Activated CD4-positive, alpha-beta memory T cell treated with anti-CD3 and anti-CD28 coated beads, Interleukin-2, amount 10 ng/mL, durations not matched to agents 7 days and 5 days (primary cell): ENCODE measurements around the gene SCD5. TPM values are rescaled to one million over a fixed set of nuclear protein-coding genes. Genes with fewer than 3 reads are reported as not detected.

ENCODE experiments used
- CTCF ChIA-PET: fragments of 350-600 bp; sonication (Branson Sonifier 250); formaldehyde crosslinking; loops from one replicate; lab custom pipeline; 2021; ENCODE audit warnings: antibody characterized with exemption, inconsistent platforms; lab: Charles Lee
- POLR2A ChIA-PET: fragments of 350-600 bp; sonication (Branson Sonifier 250); formaldehyde crosslinking; loops from one replicate; lab custom pipeline; 2021; ENCODE audit warnings: antibody characterized with exemption; lab: Charles Lee
- DNase-seq: peaks from one replicate; pipeline ENCODE4 v3.0.0-alpha.2; 2020
- H3K27ac Mint-ChIP-seq: one replicate; pipeline ENCODE4 v1.8.0; 2021; ENCODE audit warnings: mild to moderate bottlenecking, mixed read lengths
- H3K27me3 Mint-ChIP-seq: one replicate; pipeline ENCODE4 v1.8.0; 2021; ENCODE audit warnings: mixed read lengths
- H3K36me3 Mint-ChIP-seq: one replicate; pipeline ENCODE4 v1.8.0; 2021; ENCODE audit warnings: low read depth, mixed read lengths
- H3K4me1 Mint-ChIP-seq: one replicate; pipeline ENCODE4 v1.8.0; 2021; ENCODE audit warnings: mixed read lengths
- H3K4me3 Mint-ChIP-seq: one replicate; pipeline ENCODE4 v1.8.0; 2021; ENCODE audit warnings: mild to moderate bottlenecking, mixed read lengths
- H3K9me3 Mint-ChIP-seq: one replicate; pipeline ENCODE4 v1.8.0; 2021; ENCODE audit warnings: mixed read lengths
- total RNA-seq, 2 experiments: library from RNA; stranded (reverse); gene quantifications; one replicate each; pipeline ENCODE4 v1.2.3, GENCODE V29; 2021

SCD5 gene
- total RNA-seq, 2 experiments from 2014 or later = 0.20 to 0.45 TPM

GRCh38 chr4:82704156-82704555, 94.4 kb downstream of the SCD5 start:
- Mint-ChIP-seq H3K27me3 (peaks cover 16% of the 10 kb centered on the region), H3K4me3 (no peak overlapping the region), H3K9me3 (no peaks in the 10 kb centered on the region), H3K4me1 (no peaks in the 10 kb centered on the region), H3K36me3 (no peaks in the 10 kb centered on the region), H3K27ac (no peak overlapping the region)
- ChIA-PET CTCF (no interaction called here), POLR2A (no interaction called here)
- DNase-seq = no peak

- Mint-ChIP-seq H3K4me1 (no peaks in the 10 kb centered on the region), H3K27me3 (peaks cover 9% of the 10 kb centered on the region), H3K9me3 (no peaks in the 10 kb centered on the region), H3K27ac (no peak overlapping the region), H3K4me3 (no peak overlapping the region), H3K36me3 (no peaks in the 10 kb centered on the region)
- CTCF ChIA-PET = no interaction called here
- POLR2A ChIA-PET = no interaction called here
- DNase-seq = no peak
Measured at GRCh38 chr4:82698412-82698811, 100.2 kb downstream of the SCD5 start.

- H3K4me3 Mint-ChIP-seq = no peak overlapping the region
- H3K9me3 Mint-ChIP-seq = no peaks in the 10 kb centered on the region
- H3K4me1 Mint-ChIP-seq = no peaks in the 10 kb centered on the region
- H3K36me3 Mint-ChIP-seq = no peaks in the 10 kb centered on the region
- H3K27ac Mint-ChIP-seq = no peak overlapping the region
- peaks cover 6% of the 10 kb centered on the region for H3K27me3 Mint-ChIP-seq
- DNase-seq = no peak
- CTCF ChIA-PET = no interaction called here
- POLR2A ChIA-PET = no interaction called here
Measured at GRCh38 chr4:82697561-82697960, 101.0 kb downstream of the SCD5 start.

GRCh38 chr4:82696117-82696860, 102.3 kb downstream of the SCD5 start:
- DNase-seq = no peak
- ChIA-PET POLR2A (no interaction called here), CTCF (no interaction called here)
- Mint-ChIP-seq H3K36me3 (no peaks in the 10 kb centered on the region), H3K4me1 (no peaks in the 10 kb centered on the region), H3K9me3 (no peaks in the 10 kb centered on the region), H3K27ac (no peak overlapping the region), H3K27me3 (peaks cover 4% of the 10 kb centered on the region), H3K4me3 (no peak overlapping the region)

- CTCF ChIA-PET = no interaction called here
- no peaks in the 10 kb centered on the region for H3K36me3 Mint-ChIP-seq
- POLR2A ChIA-PET = no interaction called here
- no peak for DNase-seq
- peaks cover 3% of the 10 kb centered on the region for H3K27me3 Mint-ChIP-seq
- H3K4me3 Mint-ChIP-seq = no peak overlapping the region
- no peaks in the 10 kb centered on the region for H3K4me1 Mint-ChIP-seq
- H3K27ac Mint-ChIP-seq = no peak overlapping the region
- H3K9me3 Mint-ChIP-seq = no peaks in the 10 kb centered on the region
Measured at GRCh38 chr4:82694892-82695291, 103.7 kb downstream of the SCD5 start.

- no peaks in the 10 kb centered on the region for H3K36me3 Mint-ChIP-seq
- POLR2A ChIA-PET = no interaction called here
Measured at GRCh38 chr4:82694046-82694445, 104.5 kb downstream of the SCD5 start.

GRCh38 chr4:82692101-82692780, 106.4 kb downstream of the SCD5 start:
- DNase-seq = no peak
- no peak overlapping the region for H3K27ac Mint-ChIP-seq
- ChIA-PET POLR2A (no interaction called here), CTCF (no interaction called here)
- no peak overlapping the region for H3K4me3 Mint-ChIP-seq
- H3K9me3 Mint-ChIP-seq = no peaks in the 10 kb centered on the region
- H3K4me1 Mint-ChIP-seq = no peaks in the 10 kb centered on the region
- peaks cover 20% of the 10 kb centered on the region for H3K27me3 Mint-ChIP-seq
- no peaks in the 10 kb centered on the region for H3K36me3 Mint-ChIP-seq

More at GRCh38 chr4:82694046-82694445, 104.5 kb downstream of the SCD5 start:
- H3K4me3 Mint-ChIP-seq = no peak overlapping the region
- H3K27me3 Mint-ChIP-seq = peaks cover 6% of the 10 kb centered on the region
- no peaks in the 10 kb centered on the region for H3K4me1 Mint-ChIP-seq
- CTCF ChIA-PET = interaction anchor here (0.6 kb wide), 1 partner anchor 29 kb away, joined by 3 read pairs; no protein-coding TSS in a partner anchor
- H3K9me3 Mint-ChIP-seq = no peaks in the 10 kb centered on the region
- H3K27ac Mint-ChIP-seq = no peak overlapping the region
- no peak for DNase-seq

- H3K4me3 Mint-ChIP-seq = no peak overlapping the region
- no peaks in the 10 kb centered on the region for H3K4me1 Mint-ChIP-seq
- H3K9me3 Mint-ChIP-seq = no peaks in the 10 kb centered on the region
- DNase-seq = no peak
- H3K27ac Mint-ChIP-seq = no peak overlapping the region
- ChIA-PET POLR2A (no interaction called here), CTCF (interaction anchor here (1.6 kb wide), 1 partner anchor 47 kb away, joined by 4 read pairs; no protein-coding TSS in a partner anchor)
- H3K36me3 Mint-ChIP-seq = no peaks in the 10 kb centered on the region
- peaks cover 20% of the 10 kb centered on the region for H3K27me3 Mint-ChIP-seq
Measured at GRCh38 chr4:82691431-82691830, 107.2 kb downstream of the SCD5 start.

GRCh38 chr4:82688091-82688795, 110.4 kb downstream of the SCD5 start:
- H3K36me3 Mint-ChIP-seq = no peaks in the 10 kb centered on the region
- peaks cover 23% of the 10 kb centered on the region for H3K27me3 Mint-ChIP-seq
- CTCF ChIA-PET = no interaction called here
- POLR2A ChIA-PET = no interaction called here
- no peaks in the 10 kb centered on the region for H3K9me3 Mint-ChIP-seq
- no peak overlapping the region for H3K27ac Mint-ChIP-seq
- H3K4me3 Mint-ChIP-seq = no peak overlapping the region
- DNase-seq = no peak
- no peaks in the 10 kb centered on the region for H3K4me1 Mint-ChIP-seq

GRCh38 chr4:82687531-82687930, 111.1 kb downstream of the SCD5 start:
- H3K27me3 Mint-ChIP-seq = peaks cover 23% of the 10 kb centered on the region
- ChIA-PET CTCF (no interaction called here), POLR2A (no interaction called here)
- H3K9me3 Mint-ChIP-seq = no peaks in the 10 kb centered on the region
- H3K4me3 Mint-ChIP-seq = no peak overlapping the region
- no peak overlapping the region for H3K27ac Mint-ChIP-seq
- no peaks in the 10 kb centered on the region for H3K4me1 Mint-ChIP-seq
- DNase-seq = no peak
- H3K36me3 Mint-ChIP-seq = no peaks in the 10 kb centered on the region

GRCh38 chr4:82681754-82682153, 116.8 kb downstream of the SCD5 start:
- Mint-ChIP-seq H3K9me3 (no peaks in the 10 kb centered on the region), H3K4me3 (no peak overlapping the region), H3K27ac (no peak overlapping the region), H3K4me1 (no peaks in the 10 kb centered on the region), H3K27me3 (peaks cover 10% of the 10 kb centered on the region), H3K36me3 (no peaks in the 10 kb centered on the region)
- ChIA-PET CTCF (no interaction called here), POLR2A (no interaction called here)
- no peak for DNase-seq

GRCh38 chr4:82680834-82681233, 117.8 kb downstream of the SCD5 start:
- H3K4me3 Mint-ChIP-seq = no peak overlapping the region
- H3K9me3 Mint-ChIP-seq = no peaks in the 10 kb centered on the region
- DNase-seq = no peak
- ChIA-PET CTCF (no interaction called here), POLR2A (no interaction called here)
- H3K27ac Mint-ChIP-seq = no peak overlapping the region
- peaks cover 12% of the 10 kb centered on the region for H3K27me3 Mint-ChIP-seq
- no peaks in the 10 kb centered on the region for H3K36me3 Mint-ChIP-seq
- no peaks in the 10 kb centered on the region for H3K4me1 Mint-ChIP-seq

GRCh38 chr4:82679531-82679930, 119.1 kb downstream of the SCD5 start:
- Mint-ChIP-seq H3K27ac (no peak overlapping the region), H3K4me1 (no peaks in the 10 kb centered on the region), H3K36me3 (no peaks in the 10 kb centered on the region), H3K4me3 (no peak overlapping the region), H3K9me3 (no peaks in the 10 kb centered on the region), H3K27me3 (peaks cover 15% of the 10 kb centered on the region)
- DNase-seq = no peak
- ChIA-PET POLR2A (no interaction called here), CTCF (interaction anchor here (0.7 kb wide), 1 partner anchor 1498 kb away, joined by 3 read pairs; no protein-coding TSS in a partner anchor)
